Activated naive CD4-positive, alpha-beta T cell treated with anti-CD3 and anti-CD28 coated beads, Interleukin-2, amount 10 ng/mL, durations not matched to agents 7 days and 5 days (primary cell): ENCODE results near the gene CACNA1D.
A peak's percentile ranks its signal among the peaks of the same experiment; 100 is the strongest.
"Not testable (repeated sequence)": the region's sequence is repeated elsewhere in the genome, so short reads cannot be mapped to it uniquely, and the experiment has no call there.

ENCODE experiments used
- CTCF ChIA-PET: fragments of 350-600 bp; sonication (Branson Sonifier 250); formaldehyde crosslinking; loops from one replicate; lab custom pipeline; 2021; ENCODE audit warnings: antibody characterized with exemption; lab: Charles Lee
- DNase-seq: peaks from one replicate; pipeline ENCODE4 v3.0.0-alpha.2; 2020
- H3K27ac Mint-ChIP-seq: one replicate; pipeline ENCODE4 v1.8.0; 2021; ENCODE audit warnings: mild to moderate bottlenecking, moderate library complexity, mixed read lengths
- H3K27me3 Mint-ChIP-seq: one replicate; pipeline ENCODE4 v1.8.0; 2021; ENCODE audit warnings: mild to moderate bottlenecking, mixed read lengths
- H3K36me3 Mint-ChIP-seq: one replicate; pipeline ENCODE4 v1.8.0; 2021; ENCODE audit warnings: mixed read lengths
- H3K4me1 Mint-ChIP-seq: one replicate; pipeline ENCODE4 v1.8.0; 2021; ENCODE audit warnings: mixed read lengths
- H3K4me3 Mint-ChIP-seq: one replicate; pipeline ENCODE4 v1.8.0; 2021; ENCODE audit warnings: mild to moderate bottlenecking, moderate library complexity, mixed read lengths
- H3K9me3 Mint-ChIP-seq: one replicate; pipeline ENCODE4 v1.8.0; 2021; ENCODE audit warnings: mixed read lengths

Gene CACNA1D

DNA sequence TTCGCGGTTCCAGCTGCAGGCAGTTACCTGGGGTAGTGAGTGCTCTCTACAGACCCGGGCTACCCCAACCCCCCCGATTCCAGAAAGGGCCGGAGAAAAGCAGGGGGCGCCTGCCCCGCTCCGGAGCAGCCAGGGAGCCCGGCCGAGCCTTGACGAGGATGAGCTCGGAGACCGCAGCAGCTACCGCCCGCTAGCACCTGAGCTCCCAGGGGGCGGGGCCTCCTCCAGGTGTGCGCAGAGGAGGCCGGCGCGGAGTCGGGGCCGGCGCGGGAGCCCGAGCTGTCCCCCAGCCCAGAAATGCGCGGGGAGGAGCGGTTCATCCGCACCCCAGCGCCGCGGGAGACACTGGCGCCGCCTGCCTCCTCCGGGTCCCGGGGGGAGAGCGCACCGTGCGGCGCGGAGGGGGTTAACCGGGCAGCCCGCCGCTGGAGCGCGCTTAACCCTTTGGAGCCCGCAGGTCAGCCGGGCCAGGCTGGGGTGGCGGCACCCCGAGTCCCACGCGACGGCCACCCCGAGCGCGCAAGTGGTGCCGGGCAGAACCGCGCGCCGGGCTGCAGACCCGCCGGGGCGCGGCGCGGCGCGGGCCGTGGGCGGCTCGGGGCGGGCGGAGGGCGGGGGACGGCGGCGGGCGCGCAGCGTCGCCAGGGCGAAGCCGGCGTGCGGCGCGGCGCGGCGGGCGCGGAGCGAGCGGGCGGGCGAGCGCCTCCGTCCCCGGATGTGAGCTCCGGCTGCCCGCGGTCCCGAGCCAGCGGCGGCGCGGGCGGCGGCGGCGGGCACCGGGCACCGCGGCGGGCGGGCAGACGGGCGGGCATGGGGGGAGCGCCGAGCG lies at the start of gene CACNA1D:
CACNA1D (plus strand) TSS at position 649 of the 829 bp plus-strand sequence. CDS start 556 bp downstream, outside the sequence.
- H3K27me3 Mint-ChIP-seq: peaks cover 85% of the 10 kb centered on the region
- CTCF ChIA-PET: no interaction called here
- no peaks in the 10 kb centered on the region for H3K9me3 Mint-ChIP-seq
- DNase-seq: no peak
- no peaks in the 10 kb centered on the region for H3K36me3 Mint-ChIP-seq
- H3K4me3 Mint-ChIP-seq: peak within 1 kb of the TSS; percentile 29
- no peak within 1 kb of the TSS for H3K27ac Mint-ChIP-seq
- H3K4me1 Mint-ChIP-seq: peaks cover 6% of the 10 kb centered on the region

- Mint-ChIP-seq H3K4me3 (no peak overlapping the region), H3K9me3 (no peaks in the 10 kb centered on the region), H3K36me3 (no peaks in the 10 kb centered on the region), H3K4me1 (no peaks in the 10 kb centered on the region), H3K27me3 (peaks cover 4% of the 10 kb centered on the region), H3K27ac (no peak overlapping the region)
- DNase-seq: no peak
- CTCF ChIA-PET: no interaction called here
These were observed 37.3 kb upstream of the CACNA1D start for GRCh38 chr3:53457068-53457467.

- Mint-ChIP-seq H3K27ac (no peak overlapping the region), H3K27me3 (no peaks in the 10 kb centered on the region), H3K9me3 (no peaks in the 10 kb centered on the region), H3K36me3 (no peaks in the 10 kb centered on the region), H3K4me3 (no peak overlapping the region), H3K4me1 (no peaks in the 10 kb centered on the region)
- CTCF ChIA-PET: no interaction called here
- DNase-seq: no peak
These were observed 34.1 kb upstream of the CACNA1D start for GRCh38 chr3:53460326-53460725.

- H3K9me3 Mint-ChIP-seq: no peaks in the 10 kb centered on the region
- H3K27me3 Mint-ChIP-seq: no peaks in the 10 kb centered on the region
- no peaks in the 10 kb centered on the region for H3K36me3 Mint-ChIP-seq
- no peak overlapping the region for H3K4me3 Mint-ChIP-seq
- no peak for DNase-seq
- CTCF ChIA-PET: no interaction called here
- H3K4me1 Mint-ChIP-seq: no peaks in the 10 kb centered on the region
- no peak overlapping the region for H3K27ac Mint-ChIP-seq
These were observed 30.0 kb upstream of the CACNA1D start for GRCh38 chr3:53464424-53464823.

- H3K4me1 Mint-ChIP-seq, CTCF ChIA-PET, H3K27ac Mint-ChIP-seq, H3K36me3 Mint-ChIP-seq, H3K4me3 Mint-ChIP-seq, DNase-seq, H3K9me3 Mint-ChIP-seq: not testable (repeated sequence)
- H3K27me3 Mint-ChIP-seq: peaks cover 12% of the 10 kb centered on the region
These were observed 24.7 kb upstream of the CACNA1D start for GRCh38 chr3:53469758-53470157.

GRCh38 chr3:53473422-53473821 lies 21.0 kb upstream of the CACNA1D start:
- no peak overlapping the region for H3K4me3 Mint-ChIP-seq
- DNase-seq: no peak
- H3K9me3 Mint-ChIP-seq: no peaks in the 10 kb centered on the region
- no peaks in the 10 kb centered on the region for H3K4me1 Mint-ChIP-seq
- H3K27me3 Mint-ChIP-seq: peaks cover 18% of the 10 kb centered on the region
- H3K27ac Mint-ChIP-seq: no peak overlapping the region
- H3K36me3 Mint-ChIP-seq: no peaks in the 10 kb centered on the region
- CTCF ChIA-PET: no interaction called here

DNA sequence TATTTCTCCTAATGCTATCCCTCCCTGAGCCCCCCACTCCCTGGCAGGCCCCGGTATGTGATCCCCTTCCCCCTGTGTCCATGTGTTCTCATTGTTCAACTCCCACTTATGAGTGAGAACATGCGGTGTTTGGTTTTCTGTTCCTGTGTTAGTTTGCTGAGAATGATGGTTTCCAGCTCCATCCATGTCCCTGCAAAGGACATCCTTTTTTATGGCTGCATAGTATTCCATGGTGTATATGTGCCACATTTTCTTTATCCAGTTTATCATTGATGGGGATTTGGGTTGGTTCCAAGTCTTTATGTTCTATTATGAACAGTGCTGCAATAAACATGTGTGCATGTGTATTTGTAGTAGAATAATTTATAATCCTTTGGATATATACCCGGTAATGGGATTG lies 18.0 kb upstream of the CACNA1D start:
- H3K27ac Mint-ChIP-seq, DNase-seq, H3K4me1 Mint-ChIP-seq, H3K9me3 Mint-ChIP-seq, H3K4me3 Mint-ChIP-seq, CTCF ChIA-PET, H3K36me3 Mint-ChIP-seq: not testable (repeated sequence)
- H3K27me3 Mint-ChIP-seq: peaks cover 32% of the 10 kb centered on the region

DNA sequence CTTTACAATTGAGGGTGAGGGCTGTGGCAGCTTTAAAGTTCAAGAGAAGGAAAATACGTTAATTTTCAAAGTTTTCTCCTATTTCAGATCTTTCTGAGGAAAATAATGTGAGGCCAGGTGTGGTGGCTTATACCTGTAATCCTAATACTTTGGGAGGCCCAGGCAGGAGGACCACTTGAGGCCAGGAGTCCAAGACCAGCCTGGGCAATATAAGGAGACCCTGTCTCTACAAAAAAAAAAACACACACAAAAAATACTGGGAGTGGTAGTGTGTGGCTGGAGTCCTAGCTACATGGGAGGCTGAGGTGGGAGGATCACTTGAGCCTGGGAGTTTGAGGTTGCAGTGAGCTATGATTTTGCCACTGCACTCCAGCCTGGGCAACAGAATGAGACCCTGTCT lies 16.7 kb upstream of the CACNA1D start:
- peaks cover 36% of the 10 kb centered on the region for H3K27me3 Mint-ChIP-seq
- not testable (repeated sequence) for H3K4me1 Mint-ChIP-seq

DNA sequence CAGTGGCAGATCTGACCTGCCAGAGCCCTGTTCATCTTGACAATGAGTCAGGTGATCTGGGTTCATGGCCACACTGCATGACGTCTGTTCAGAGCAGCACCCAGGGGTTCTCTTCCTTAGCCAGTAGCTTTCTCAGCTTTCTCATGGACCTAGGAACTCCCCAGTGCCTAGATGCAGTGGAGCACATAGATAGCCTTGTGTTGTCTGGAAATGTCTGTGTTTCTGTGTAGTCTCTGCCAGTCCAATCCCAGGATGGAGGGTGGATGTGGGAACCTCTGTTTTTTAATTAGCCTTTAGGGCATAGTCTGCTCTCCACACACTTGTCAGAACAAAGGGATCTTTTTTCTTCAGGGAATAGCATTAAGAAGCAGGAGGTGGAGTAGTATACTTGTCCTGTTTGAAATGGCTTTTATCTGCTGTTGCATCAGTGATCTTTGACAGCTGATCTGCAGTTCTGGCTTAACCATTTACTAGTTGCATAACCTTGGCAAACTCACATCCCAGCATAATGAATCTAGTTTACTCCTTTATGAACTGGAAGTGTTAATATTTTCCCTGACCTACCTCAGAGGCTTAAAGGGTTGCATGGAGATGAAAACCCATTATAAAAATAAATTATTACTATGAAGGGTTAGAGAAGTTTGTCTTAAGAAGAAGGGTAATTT lies 16.1 kb upstream of the CACNA1D start:
- DNase-seq: no peak
- Mint-ChIP-seq H3K27me3 (peaks cover 33% of the 10 kb centered on the region), H3K27ac (no peak overlapping the region), H3K4me1 (no peaks in the 10 kb centered on the region), H3K36me3 (no peaks in the 10 kb centered on the region), H3K9me3 (no peaks in the 10 kb centered on the region), H3K4me3 (no peak overlapping the region)
- CTCF ChIA-PET: no interaction called here

More for the DNA sequence above, 16.7 kb upstream of the CACNA1D start:
- H3K4me3 Mint-ChIP-seq, H3K9me3 Mint-ChIP-seq, H3K36me3 Mint-ChIP-seq, CTCF ChIA-PET, H3K27ac Mint-ChIP-seq, DNase-seq: not testable (repeated sequence)

- Mint-ChIP-seq H3K4me1 (no peaks in the 10 kb centered on the region), H3K36me3 (no peaks in the 10 kb centered on the region), H3K27me3 (peaks cover 32% of the 10 kb centered on the region), H3K4me3 (no peak overlapping the region), H3K9me3 (no peaks in the 10 kb centered on the region), H3K27ac (no peak overlapping the region)
- CTCF ChIA-PET: no interaction called here
- DNase-seq: no peak
These were observed 15.3 kb upstream of the CACNA1D start for GRCh38 chr3:53478921-53479664.

- CTCF ChIA-PET: interaction anchor here (0.6 kb wide), 1 partner anchor 53 kb away, joined by 3 read pairs; no protein-coding TSS in a partner anchor
- Mint-ChIP-seq H3K4me3 (no peak overlapping the region), H3K27me3 (peaks cover 36% of the 10 kb centered on the region), H3K9me3 (no peaks in the 10 kb centered on the region), H3K27ac (no peak overlapping the region), H3K36me3 (no peaks in the 10 kb centered on the region), H3K4me1 (no peaks in the 10 kb centered on the region)
- no peak for DNase-seq
These were observed 12.2 kb upstream of the CACNA1D start for GRCh38 chr3:53482227-53482626.

- DNase-seq: no peak
- H3K27me3 Mint-ChIP-seq: peaks cover 37% of the 10 kb centered on the region
- no peaks in the 10 kb centered on the region for H3K9me3 Mint-ChIP-seq
- H3K4me1 Mint-ChIP-seq: no peaks in the 10 kb centered on the region
- no peak overlapping the region for H3K27ac Mint-ChIP-seq
- H3K36me3 Mint-ChIP-seq: no peaks in the 10 kb centered on the region
- H3K4me3 Mint-ChIP-seq: no peak overlapping the region
- CTCF ChIA-PET: no interaction called here
These were observed 10.6 kb upstream of the CACNA1D start for GRCh38 chr3:53483821-53484220.

- Mint-ChIP-seq H3K9me3 (no peaks in the 10 kb centered on the region), H3K27me3 (peaks cover 38% of the 10 kb centered on the region), H3K4me3 (no peak overlapping the region), H3K4me1 (no peaks in the 10 kb centered on the region), H3K36me3 (no peaks in the 10 kb centered on the region), H3K27ac (no peak overlapping the region)
- CTCF ChIA-PET: no interaction called here
- DNase-seq: no peak
These were observed 9.4 kb upstream of the CACNA1D start for GRCh38 chr3:53484984-53485383.

DNA sequence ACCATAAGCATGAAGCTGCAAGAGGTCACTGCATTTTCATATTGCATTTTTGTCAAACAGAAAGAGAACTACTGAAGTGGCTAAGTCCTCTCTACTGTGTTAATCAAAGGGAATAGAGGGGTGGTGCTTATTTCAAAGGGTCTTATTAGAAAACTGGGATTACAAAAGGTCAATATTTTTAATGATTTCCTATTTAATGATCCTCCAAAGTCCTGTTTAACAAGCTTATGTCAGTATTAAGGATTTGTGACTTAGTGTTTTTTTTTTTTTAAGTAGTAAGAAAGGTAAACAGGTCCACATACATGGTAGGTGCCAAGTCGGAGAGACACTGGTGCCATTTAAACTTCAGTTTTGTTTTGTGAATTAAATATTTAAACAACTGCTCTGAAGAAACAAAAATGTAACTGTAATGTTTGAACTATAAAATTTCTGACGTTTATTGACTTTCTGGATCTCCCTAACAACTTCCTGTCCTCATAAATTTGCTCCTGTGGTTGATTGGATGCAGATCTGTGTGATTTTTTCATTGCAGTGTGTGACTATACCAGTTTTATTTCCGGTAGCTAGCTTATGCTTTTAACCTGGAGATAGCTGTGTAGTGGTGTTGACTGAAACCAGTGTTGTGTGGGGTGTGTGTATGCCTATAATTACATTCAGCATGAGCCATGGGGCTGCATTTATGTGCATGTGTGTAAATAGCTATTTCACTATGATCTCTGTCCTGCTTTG lies 8.6 kb upstream of the CACNA1D start:
- no peak for DNase-seq
- Mint-ChIP-seq H3K27me3 (peaks cover 39% of the 10 kb centered on the region), H3K36me3 (no peaks in the 10 kb centered on the region), H3K9me3 (no peaks in the 10 kb centered on the region), H3K4me1 (no peaks in the 10 kb centered on the region), H3K27ac (no peak overlapping the region), H3K4me3 (no peak overlapping the region)
- CTCF ChIA-PET: no interaction called here
